OCI-LY1 (cell line): ENCODE measurements around the gene CSF3R.

ENCODE experiments used
- H2AFZ ChIP-seq: fragments of 200-600 bp; sonication (generic), shearing (Covaris generic); 2 replicates; pipeline ENCODE4 v1.6.0; 2014; ENCODE audit warnings: antibody characterized with exemption, mild to moderate bottlenecking, low read length
- H3F3A ChIP-seq: fragments of 200-600 bp; sonication (generic), shearing (Covaris generic); 2 replicates; pipeline ENCODE4 v1.6.0; 2014; ENCODE audit warnings: mild to moderate bottlenecking, antibody characterized with exemption, low read length, moderate library complexity; ENCODE audit not compliant: insufficient read depth
- H3K27ac ChIP-seq: fragments of 200-600 bp; sonication (generic); 2 replicates; pipeline ENCODE4 v1.5.1; 2014; ENCODE audit warnings: low read length, mixed run types, mild to moderate bottlenecking, low read depth; ENCODE audit not compliant: poor library complexity, severe bottlenecking
- H3K27me3 ChIP-seq: fragments of 200-600 bp; sonication (generic); 2 replicates; pipeline ENCODE4 v1.6.0; 2014; ENCODE audit warnings: antibody characterized with exemption, mild to moderate bottlenecking, low read length, moderate library complexity; ENCODE audit not compliant: insufficient read depth
- H3K36me3 ChIP-seq: fragments of 200-600 bp; sonication (generic); 2 replicates; pipeline ENCODE4 v1.6.1; 2014; ENCODE audit warnings: mild to moderate bottlenecking, antibody characterized with exemption, low read length, moderate library complexity, mixed read lengths; ENCODE audit not compliant: insufficient read depth
- H3K4me1 ChIP-seq: fragments of 200-600 bp; sonication (generic); 2 replicates; pipeline ENCODE4 v1.5.1; 2014; ENCODE audit warnings: mild to moderate bottlenecking, low read length, moderate library complexity; ENCODE audit not compliant: insufficient read depth, severe bottlenecking
- H3K4me2 ChIP-seq: fragments of 200-600 bp; sonication (generic), shearing (Covaris generic); 2 replicates; pipeline ENCODE4 v1.6.1; 2014; ENCODE audit warnings: low read length
- H3K4me3 ChIP-seq: fragments of 200-600 bp; sonication (generic); 2 replicates; pipeline ENCODE4 v1.5.1; 2014; ENCODE audit warnings: low read length, low read depth, mild to moderate bottlenecking, mixed read lengths; ENCODE audit not compliant: poor library complexity, severe bottlenecking
- H3K79me2 ChIP-seq: fragments of 200-600 bp; shearing (Covaris generic); 2 replicates; pipeline ENCODE4 v1.6.1; 2016; ENCODE audit warnings: mixed run types, low read length, mixed read lengths; ENCODE audit not compliant: insufficient read depth
- H3K9ac ChIP-seq: fragments of 200-600 bp; sonication (generic), shearing (Covaris generic); 2 replicates; pipeline ENCODE4 v1.6.1; 2014; ENCODE audit warnings: mild to moderate bottlenecking, low read length, mixed read lengths
- H3K9me2 ChIP-seq: fragments of 200-600 bp; sonication (generic), shearing (Covaris generic); 2 replicates; pipeline ENCODE4 v1.6.1; 2014; ENCODE audit warnings: low read depth, mild to moderate bottlenecking, low read length, mixed read lengths
- H3K9me3 ChIP-seq: fragments of 200-600 bp; shearing (Covaris generic); 2 replicates; pipeline ENCODE4 v1.6.1; 2014; ENCODE audit warnings: low read length, mixed read lengths
- H4K20me1 ChIP-seq: fragments of 200-600 bp; sonication (generic), shearing (Covaris generic); 2 replicates; pipeline ENCODE4 v1.6.0; 2016; ENCODE audit warnings: mild to moderate bottlenecking, low read length; ENCODE audit not compliant: insufficient read depth
- EZH2 ChIP-seq: fragments of 200-600 bp; sonication (generic), shearing (Covaris generic); IDR thresholded peaks from 2 replicates; pipeline ENCODE4 v1.8.0; 2017; ENCODE audit warnings: borderline replicate concordance, mixed run types, mild to moderate bottlenecking, antibody characterized with exemption, low read length, moderate library complexity, mixed read lengths
- TF ChIP-seq, protein P1 (sequence below): fragments of 200-600 bp; sonication (generic), shearing (Covaris generic); IDR thresholded peaks from 2 replicates; pipeline ENCODE4 v1.5.1; 2017; ENCODE audit warnings: mild to moderate bottlenecking, antibody characterized with exemption, low read length, moderate library complexity, mixed read lengths

The CSF3R gene

DNA sequence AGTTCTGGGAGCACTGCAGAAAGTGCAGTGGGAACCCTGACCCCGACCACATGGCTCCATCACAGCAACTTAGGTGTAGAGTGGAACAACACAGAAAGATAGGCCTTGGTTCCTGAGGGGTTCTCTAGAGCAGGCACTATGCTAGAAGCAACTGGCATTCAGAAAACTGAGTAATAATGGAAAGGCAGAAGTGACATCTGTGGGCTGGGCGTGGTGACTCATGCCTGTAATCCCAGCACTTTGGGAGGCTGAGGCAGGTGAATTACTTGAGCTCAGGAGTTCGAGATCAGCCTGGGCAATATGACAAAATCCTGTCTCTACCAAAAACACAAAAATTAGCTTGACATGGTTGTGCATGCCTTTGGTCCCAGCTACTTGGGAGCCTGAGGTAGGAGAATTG, 23.8 kb downstream of the CSF3R start:
- H3K27me3 ChIP-seq: no peaks in the 10 kb centered on the region
- H3F3A ChIP-seq: no peaks in the 10 kb centered on the region
- no peaks in the 10 kb centered on the region for H3K9me3 ChIP-seq
- no peak overlapping the region for H3K9ac ChIP-seq
- H3K79me2 ChIP-seq: no peaks in the 10 kb centered on the region
- H3K4me3 ChIP-seq: no peak overlapping the region
- H3K9me2 ChIP-seq: no peaks in the 10 kb centered on the region
- no peak overlapping the region for H2AFZ ChIP-seq
- TF ChIP-seq, protein P1, sequence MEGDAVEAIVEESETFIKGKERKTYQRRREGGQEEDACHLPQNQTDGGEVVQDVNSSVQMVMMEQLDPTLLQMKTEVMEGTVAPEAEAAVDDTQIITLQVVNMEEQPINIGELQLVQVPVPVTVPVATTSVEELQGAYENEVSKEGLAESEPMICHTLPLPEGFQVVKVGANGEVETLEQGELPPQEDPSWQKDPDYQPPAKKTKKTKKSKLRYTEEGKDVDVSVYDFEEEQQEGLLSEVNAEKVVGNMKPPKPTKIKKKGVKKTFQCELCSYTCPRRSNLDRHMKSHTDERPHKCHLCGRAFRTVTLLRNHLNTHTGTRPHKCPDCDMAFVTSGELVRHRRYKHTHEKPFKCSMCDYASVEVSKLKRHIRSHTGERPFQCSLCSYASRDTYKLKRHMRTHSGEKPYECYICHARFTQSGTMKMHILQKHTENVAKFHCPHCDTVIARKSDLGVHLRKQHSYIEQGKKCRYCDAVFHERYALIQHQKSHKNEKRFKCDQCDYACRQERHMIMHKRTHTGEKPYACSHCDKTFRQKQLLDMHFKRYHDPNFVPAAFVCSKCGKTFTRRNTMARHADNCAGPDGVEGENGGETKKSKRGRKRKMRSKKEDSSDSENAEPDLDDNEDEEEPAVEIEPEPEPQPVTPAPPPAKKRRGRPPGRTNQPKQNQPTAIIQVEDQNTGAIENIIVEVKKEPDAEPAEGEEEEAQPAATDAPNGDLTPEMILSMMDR: no peak
- no peak for TF ChIP-seq EZH2
- no peak overlapping the region for H3K27ac ChIP-seq
- H3K4me2 ChIP-seq: no peak overlapping the region
- H3K4me1 ChIP-seq: peaks cover 6% of the 10 kb centered on the region
- H4K20me1 ChIP-seq: no peaks in the 10 kb centered on the region
- peaks cover 78% of the 10 kb centered on the region for H3K36me3 ChIP-seq

DNA sequence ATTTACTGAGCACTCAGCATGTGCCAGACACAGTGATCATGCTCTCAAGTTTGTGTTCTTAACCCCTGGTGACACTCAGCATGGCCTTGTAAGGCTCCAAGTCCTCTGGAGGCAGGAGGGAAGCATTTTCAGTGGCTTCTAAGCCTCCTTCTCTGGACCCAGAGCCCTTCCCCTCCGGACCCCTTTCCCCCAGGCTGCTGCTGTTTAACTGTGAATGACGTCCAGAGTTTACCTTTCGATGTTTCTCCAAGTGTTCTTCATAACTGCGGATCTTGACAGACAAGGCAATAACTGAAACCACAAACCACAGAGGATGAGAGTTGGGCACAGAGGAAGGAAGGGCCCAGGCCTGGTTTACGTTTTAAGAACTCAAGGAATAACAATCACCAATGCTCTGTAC, 25.0 kb downstream of the CSF3R start:
- Histone ChIP-seq H3K4me1 (no peaks in the 10 kb centered on the region), H3K36me3 (peaks cover 78% of the 10 kb centered on the region), H3K9me3 (no peaks in the 10 kb centered on the region), H2AFZ (no peak overlapping the region), H3K4me3 (no peak overlapping the region), H3K9me2 (no peaks in the 10 kb centered on the region), H3F3A (no peaks in the 10 kb centered on the region), H3K4me2 (no peak overlapping the region), H3K27ac (no peak overlapping the region), H3K27me3 (no peaks in the 10 kb centered on the region), H3K9ac (no peak overlapping the region), H3K79me2 (no peaks in the 10 kb centered on the region), H4K20me1 (no peaks in the 10 kb centered on the region)
- TF ChIP-seq, protein P1: no peak
- TF ChIP-seq EZH2: no peak

DNA sequence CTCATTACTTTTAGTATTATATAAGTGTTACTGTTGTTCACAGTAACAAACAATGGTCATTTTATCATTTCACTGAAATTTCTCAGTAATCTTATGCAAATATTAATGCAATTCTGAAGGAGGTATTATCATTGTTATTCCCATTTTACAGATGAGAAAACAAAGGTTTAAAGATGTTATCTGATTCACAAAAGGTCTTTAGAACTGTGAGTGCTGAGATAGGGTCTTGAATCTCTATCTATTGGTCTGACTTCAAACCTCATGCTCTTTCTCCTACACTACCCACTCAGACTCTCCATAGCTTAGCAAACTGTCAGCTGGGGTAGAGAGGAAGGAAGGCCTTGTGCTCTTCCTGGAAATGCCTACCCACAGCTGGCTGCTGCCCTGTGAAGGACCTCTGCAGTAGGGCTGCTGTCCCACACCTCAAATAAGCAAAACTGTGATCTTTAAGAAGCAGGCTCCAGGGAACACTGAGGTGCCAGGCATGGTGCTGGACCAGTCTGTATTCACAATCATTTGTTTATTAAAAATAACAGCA, 26.3 kb downstream of the CSF3R start:
- H3K9ac ChIP-seq: no peak overlapping the region
- H3F3A ChIP-seq: no peaks in the 10 kb centered on the region
- TF ChIP-seq EZH2: no peak
- TF ChIP-seq, protein P1: no peak
- no peaks in the 10 kb centered on the region for H3K4me1 ChIP-seq
- no peaks in the 10 kb centered on the region for H3K9me2 ChIP-seq
- no peak overlapping the region for H3K27ac ChIP-seq
- H3K27me3 ChIP-seq: no peaks in the 10 kb centered on the region
- H2AFZ ChIP-seq: no peak overlapping the region
- no peaks in the 10 kb centered on the region for H3K79me2 ChIP-seq
- no peaks in the 10 kb centered on the region for H3K9me3 ChIP-seq
- H3K4me2 ChIP-seq: no peak overlapping the region
- no peaks in the 10 kb centered on the region for H4K20me1 ChIP-seq
- peaks cover 69% of the 10 kb centered on the region for H3K36me3 ChIP-seq
- H3K4me3 ChIP-seq: no peak overlapping the region
